GM19023 (cell line): Measurements from ENCODE around the gene RPS6KA5.

Source experiments
- ATAC-seq: cut with Tn5 transposase; IDR thresholded peaks from one replicate; pipeline ENCODE4 v1.9.1; 2021; ENCODE audit warnings: mild to moderate bottlenecking, moderate library complexity; ENCODE audit not compliant: unreplicated experiment

The RPS6KA5 gene

GRCh38 chr14:90812109-90812508 is 248.3 kb downstream of the RPS6KA5 start:
- ATAC-seq: no peak

GRCh38 chr14:90811641-90812040 is 248.8 kb downstream of the RPS6KA5 start:
- no peak for ATAC-seq

- ATAC-seq: no peak
These were observed 249.6 kb downstream of the RPS6KA5 start for GRCh38 chr14:90810806-90811205.

DNA sequence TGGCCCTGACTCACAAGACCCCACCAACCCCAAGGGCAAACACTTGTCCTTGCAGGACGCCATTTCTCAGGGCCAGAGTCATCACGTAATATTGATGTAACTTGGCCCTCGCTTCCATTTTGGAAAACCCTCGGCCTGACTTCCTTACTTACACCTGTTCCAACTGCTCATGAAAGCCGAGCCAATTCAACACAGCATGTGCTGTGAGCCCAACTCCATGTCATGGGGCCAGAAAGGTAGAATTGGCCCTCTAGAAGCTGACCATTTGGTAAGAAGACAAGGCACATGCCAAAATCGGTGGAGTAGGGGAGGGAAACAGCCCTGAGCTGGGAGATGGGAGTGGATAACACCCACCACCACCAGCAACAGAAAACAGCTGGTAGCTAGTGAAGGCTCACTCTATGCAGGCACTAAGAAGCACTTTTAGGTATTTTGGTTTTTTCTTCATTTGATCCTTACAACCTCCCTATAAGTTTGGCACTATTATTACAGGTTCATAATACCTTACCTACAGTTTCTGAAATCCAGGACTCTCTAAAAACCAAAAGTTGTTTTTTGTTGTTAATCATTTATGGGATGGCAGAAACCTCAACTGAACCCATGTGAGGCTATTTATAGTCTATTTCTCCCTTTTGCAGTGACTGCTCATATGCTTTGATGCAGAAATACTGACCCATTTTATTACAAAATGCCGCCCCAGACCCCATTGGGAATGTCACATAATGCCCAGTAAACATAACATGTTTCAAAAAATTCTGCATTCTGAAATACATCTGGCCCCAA is 250.7 kb downstream of the RPS6KA5 start:
- ATAC-seq: no peak

GRCh38 chr14:90808759-90809529 is 251.5 kb downstream of the RPS6KA5 start:
- no peak for ATAC-seq

GRCh38 chr14:90807060-90807459 is 253.4 kb downstream of the RPS6KA5 start:
- ATAC-seq: no peak

- ATAC-seq: no peak
These were observed 254.5 kb downstream of the RPS6KA5 start for GRCh38 chr14:90805662-90806540.

- no peak for ATAC-seq
These were observed 255.4 kb downstream of the RPS6KA5 start for GRCh38 chr14:90805084-90805391.

DNA sequence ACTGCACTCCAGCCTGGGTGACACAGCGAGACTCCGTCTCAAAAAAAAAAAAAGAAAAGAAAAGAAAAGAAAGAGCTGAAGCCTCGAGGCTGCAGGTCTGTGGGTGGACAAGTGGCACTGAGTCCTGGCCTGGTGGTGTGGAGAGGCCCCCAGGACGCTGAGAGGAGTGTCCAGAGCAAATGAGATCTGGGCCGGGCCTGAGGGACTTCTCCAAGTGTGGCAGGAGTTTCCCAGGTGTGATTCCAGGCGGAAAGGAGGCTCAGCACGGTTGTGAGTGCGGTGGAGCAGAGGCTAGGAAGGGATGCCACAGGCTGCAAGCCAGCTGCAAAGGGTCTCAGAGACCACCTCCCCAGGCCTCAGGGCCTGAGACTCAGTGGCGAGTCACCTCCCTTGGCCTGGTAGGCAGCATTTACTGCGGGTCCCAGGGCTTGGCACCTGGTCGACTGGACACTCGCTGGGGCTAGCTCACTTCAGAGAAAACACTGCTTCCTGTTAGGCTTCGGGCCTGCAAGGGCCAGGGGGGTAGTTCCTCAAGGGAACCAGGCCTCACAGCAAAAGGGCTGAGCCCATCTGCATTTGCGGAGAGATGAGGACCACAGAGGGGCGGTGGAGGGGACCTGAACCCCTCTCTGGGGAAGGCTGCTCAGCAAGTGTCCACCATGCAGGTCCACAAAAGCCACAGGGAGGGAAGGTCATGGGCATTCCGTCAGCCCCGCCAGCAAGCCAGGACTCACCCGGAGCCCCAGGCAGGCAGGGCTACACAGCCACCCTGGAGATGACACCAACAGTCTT is 256.0 kb downstream of the RPS6KA5 start:
- ATAC-seq: no peak

DNA sequence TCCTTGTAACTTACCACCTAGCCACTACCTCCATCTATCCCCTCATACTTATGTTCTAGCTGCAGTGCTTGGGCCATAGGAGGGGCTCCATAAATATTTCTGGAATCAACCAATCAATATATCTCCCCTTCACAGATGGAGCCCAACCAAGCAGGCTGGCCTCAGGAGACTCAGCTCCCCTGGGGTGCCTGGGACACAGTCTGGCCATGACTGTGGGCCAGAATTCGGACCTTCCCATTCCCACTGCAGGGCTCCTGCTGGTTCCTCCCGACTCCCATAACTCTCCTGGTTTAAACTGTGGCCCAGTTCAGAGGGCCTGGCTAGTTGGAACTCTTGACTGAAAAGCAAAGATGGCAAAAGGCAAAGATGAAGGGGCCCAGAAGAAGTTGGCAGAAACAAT is 257.2 kb downstream of the RPS6KA5 start:
- no peak for ATAC-seq

- no peak for ATAC-seq
These were observed 261.0 kb downstream of the RPS6KA5 start for GRCh38 chr14:90799420-90799819.

- ATAC-seq: no peak
These were observed 262.5 kb downstream of the RPS6KA5 start for GRCh38 chr14:90797919-90798318.
